GM23248 (cell line): ENCODE measurements around the gene MYH15. TPM values are rescaled to one million over a fixed set of nuclear protein-coding genes. Genes with fewer than 3 reads are reported as not detected.

ENCODE experiments used
- DNase-seq: peaks from one replicate; pipeline ENCODE4 v3.0.0-alpha.2; 2015
- H2AFZ ChIP-seq: fragments of 200-600 bp; sonication (generic); 2 replicates; pipeline ENCODE4 v1.6.1; 2016; ENCODE audit warnings: antibody characterized with exemption
- H3F3A ChIP-seq: fragments of 200-600 bp; sonication (generic); 2 replicates; pipeline ENCODE4 v1.6.1; 2016; ENCODE audit warnings: mild to moderate bottlenecking, antibody characterized with exemption, mixed run types; ENCODE audit not compliant: insufficient read depth
- H3K27ac ChIP-seq: fragments of 200-600 bp; sonication (generic); 2 replicates; pipeline ENCODE4 v1.5.1; 2016; ENCODE audit warnings: mild to moderate bottlenecking
- H3K27me3 ChIP-seq: fragments of 200-600 bp; sonication (generic); replicated peaks from 2 replicates; pipeline ENCODE4 v1.6.1; 2016; ENCODE audit warnings: mild to moderate bottlenecking; ENCODE audit not compliant: insufficient read depth
- H3K36me3 ChIP-seq: fragments of 200-600 bp; sonication (generic); 2 replicates; pipeline ENCODE4 v1.6.1; 2016; ENCODE audit warnings: low read depth, mild to moderate bottlenecking
- H3K4me1 ChIP-seq: fragments of 200-600 bp; sonication (generic); 2 replicates; pipeline ENCODE4 v1.6.1; 2016; ENCODE audit warnings: mild to moderate bottlenecking; ENCODE audit not compliant: insufficient read depth
- H3K4me2 ChIP-seq: fragments of 200-600 bp; sonication (generic); one replicate; pipeline ENCODE4 v1.6.1; 2016; ENCODE audit warnings: mild to moderate bottlenecking; ENCODE audit not compliant: unreplicated experiment
- H3K4me3 ChIP-seq: fragments of 200-600 bp; sonication (generic); 2 replicates; pipeline ENCODE4 v1.5.1; 2016; ENCODE audit warnings: mild to moderate bottlenecking
- H3K79me2 ChIP-seq: fragments of 200-600 bp; sonication (generic); 2 replicates; pipeline ENCODE4 v1.6.1; 2016; ENCODE audit warnings: mild to moderate bottlenecking; ENCODE audit not compliant: insufficient read depth
- H3K9ac ChIP-seq: fragments of 200-600 bp; sonication (generic); 2 replicates; pipeline ENCODE4 v1.6.1; 2016; ENCODE audit warnings: mild to moderate bottlenecking
- H3K9me2 ChIP-seq: fragments of 200-600 bp; sonication (generic); 2 replicates; pipeline ENCODE4 v1.6.1; 2016; ENCODE audit warnings: mixed run types, mild to moderate bottlenecking, moderate library complexity; ENCODE audit not compliant: insufficient read depth
- H3K9me3 ChIP-seq: fragments of 200-600 bp; sonication (generic); one replicate; pipeline ENCODE4 v1.6.1; 2017; ENCODE audit warnings: low read depth
- H4K20me1 ChIP-seq: fragments of 200-600 bp; sonication (generic); 2 replicates; pipeline ENCODE4 v1.6.0; 2016; ENCODE audit not compliant: insufficient read depth
- EZH2 ChIP-seq: fragments of 200-600 bp; sonication (generic); IDR thresholded peaks from 2 replicates; pipeline ENCODE4 v1.6.1; 2018; ENCODE audit warnings: antibody characterized with exemption, mild to moderate bottlenecking; ENCODE audit not compliant: insufficient read depth, poor library complexity, severe bottlenecking
- EZH2phosphoT487 ChIP-seq: fragments of 200-600 bp; sonication (generic); IDR thresholded peaks from 2 replicates; pipeline ENCODE4 v1.6.1; 2018; ENCODE audit warnings: antibody characterized with exemption, moderate library complexity, mild to moderate bottlenecking, low read depth; ENCODE audit not compliant: insufficient read depth
- WGBS, 2 experiments: methylation state at CpG; one replicate each; pipeline ENCODE4 v1.1.6; 2015 to 2017; ENCODE audit warnings: low lambda C conversion rate in 2 of 2, low coverage in 1 of 2; ENCODE audit errors: missing lambda C conversion rate in 2 of 2; 5-methylcytosine and 5-hydroxymethylcytosine counted together
- in situ Hi-C: fragments of 300-500 bp; cut with MboI; formaldehyde crosslinking; loops from 2 replicates; pipeline ENCODE4 v1.15.0; 2020
- polyA plus RNA-seq: library from polyadenylated mRNA; unstranded; fragments of >200 nt; fragmentation: Nextera tagmentation; extraction: Ambion mirVana; gene quantifications from 2 replicates; pipeline ENCODE4 v1.2.1, GENCODE V29; 2016
- total RNA-seq: library from RNA; depleted of rRNA; stranded (reverse); fragments of >200 nt; shearing (Covaris generic); gene quantifications from 2 replicates; pipeline ENCODE4 v1.2.3, GENCODE V29; 2014

Gene MYH15
- total and polyA plus RNA-seq, 2 experiments from 2014 or later: 0.08 to 0.11 TPM

DNA sequence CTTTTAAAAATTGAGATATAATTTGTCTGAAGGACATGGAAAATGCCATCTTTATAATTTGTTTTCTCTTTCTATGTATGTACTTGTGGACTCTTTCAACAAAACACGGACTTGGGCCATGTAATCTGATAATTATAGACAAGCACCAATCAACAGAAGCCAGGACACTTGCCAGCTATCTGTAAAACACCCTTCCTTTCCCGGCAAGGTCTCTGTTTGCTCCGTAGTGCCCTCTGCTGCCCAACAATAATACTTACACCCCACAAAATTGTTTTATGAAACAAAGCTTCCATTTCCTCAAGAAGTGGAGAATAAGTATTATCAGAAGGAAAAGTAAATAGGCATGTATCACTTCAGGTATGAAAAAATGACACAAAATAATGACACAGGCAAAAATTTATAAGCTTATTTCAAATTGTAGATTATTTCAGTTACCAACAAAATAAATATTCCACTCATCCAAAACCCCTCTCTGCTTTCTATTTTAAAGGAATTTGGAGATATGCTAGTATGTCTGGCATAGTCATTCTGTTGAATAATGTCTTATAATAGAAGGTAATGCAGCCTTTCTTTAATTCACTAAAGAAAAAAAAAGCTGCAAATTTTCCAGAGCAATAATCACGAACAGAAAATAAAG, 32.8 kb downstream of the MYH15 start:
- 10 to 15% methylated on average over 4 of the region's 4 CpGs for WGBS, 2 experiments
- no peak overlapping the region for H2AFZ ChIP-seq
- no peaks in the 10 kb centered on the region for H3K9me2 ChIP-seq
- no peak overlapping the region for H3K4me2 ChIP-seq
- peak; percentile 81 for DNase-seq
- no peak overlapping the region for H3K27ac ChIP-seq
- no peaks in the 10 kb centered on the region for H3K36me3 ChIP-seq
- in situ Hi-C loops: loop anchor here (10.0 to 25.0 kb wide), 2 partner anchors 435 to 553 kb away; no protein-coding TSS in a partner anchor
- no peaks in the 10 kb centered on the region for H4K20me1 ChIP-seq
- H3K4me3 ChIP-seq: no peak overlapping the region
- no peaks in the 10 kb centered on the region for H3K27me3 ChIP-seq
- TF ChIP-seq EZH2 (no peak), EZH2phosphoT487 (no peak)
- H3K79me2 ChIP-seq: no peaks in the 10 kb centered on the region
- H3K4me1 ChIP-seq: peaks cover 2% of the 10 kb centered on the region
- no peak overlapping the region for H3K9ac ChIP-seq
- H3F3A ChIP-seq: peaks cover 3% of the 10 kb centered on the region; the same call in 1 of the 2 replicates
- H3K9me3 ChIP-seq: no peaks in the 10 kb centered on the region

DNA sequence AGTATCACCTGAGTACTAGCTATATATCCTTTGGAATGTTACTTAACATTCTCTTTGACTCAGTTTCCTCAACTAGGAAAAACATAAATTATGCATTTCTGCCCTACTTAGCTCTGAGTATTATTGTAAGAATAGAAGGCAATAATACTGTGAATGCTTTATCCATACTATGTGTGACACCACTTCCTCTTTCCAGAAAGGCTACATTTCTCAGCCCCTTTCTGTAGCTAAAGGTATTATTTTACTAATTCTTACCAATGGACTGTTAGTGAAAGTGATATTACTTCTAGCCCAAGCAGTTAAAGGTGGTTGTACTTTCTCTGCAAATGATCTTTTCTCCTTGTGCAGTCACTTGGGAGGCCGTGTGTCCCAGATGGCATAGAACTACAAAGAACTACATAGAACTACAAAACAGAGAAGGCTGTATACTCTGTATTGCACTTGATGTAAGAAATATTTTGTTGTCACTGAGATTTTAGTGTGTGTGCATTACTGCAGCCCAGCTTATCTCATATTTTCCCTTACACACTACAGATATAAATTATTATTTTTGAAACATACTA, 35.1 kb downstream of the MYH15 start:
- 59 to 61% methylated on average over 1 of the region's 1 CpG for WGBS, 2 experiments
- Histone ChIP-seq H3K4me3 (no peak overlapping the region), H3K9me3 (no peaks in the 10 kb centered on the region), H3K27me3 (no peaks in the 10 kb centered on the region), H3K4me1 (peaks cover 19% of the 10 kb centered on the region), H4K20me1 (no peaks in the 10 kb centered on the region), H3K9me2 (no peaks in the 10 kb centered on the region), H3F3A (peaks cover 26% of the 10 kb centered on the region), H3K9ac (no peak overlapping the region), H2AFZ (no peak overlapping the region), H3K36me3 (no peaks in the 10 kb centered on the region), H3K27ac (no peak overlapping the region), H3K4me2 (no peak overlapping the region), H3K79me2 (no peaks in the 10 kb centered on the region)
- TF ChIP-seq EZH2phosphoT487 (no peak), EZH2 (no peak)
- DNase-seq: no peak
- in situ Hi-C loops: loop anchor here (10.0 to 25.0 kb wide), 2 partner anchors 437 to 550 kb away; no protein-coding TSS in a partner anchor

DNA sequence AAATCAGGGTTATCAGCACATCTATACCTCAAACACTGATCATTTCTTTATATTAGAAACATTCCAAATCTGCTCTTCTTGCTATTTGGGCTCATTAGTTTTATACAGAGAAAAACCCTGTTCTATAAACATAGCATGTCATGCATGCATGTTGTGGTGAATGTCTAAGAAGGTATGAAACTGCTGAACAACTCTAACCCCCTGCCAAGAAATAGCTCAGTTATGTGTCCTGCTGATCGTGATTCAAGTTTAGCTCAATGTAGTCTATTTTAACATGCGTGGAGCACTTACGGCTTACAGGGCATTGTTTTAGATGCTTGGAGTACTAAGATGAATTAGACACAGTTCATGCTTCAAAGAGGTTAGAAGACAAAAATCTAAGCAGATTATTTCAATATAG, 35.8 kb downstream of the MYH15 start:
- Histone ChIP-seq H3K36me3 (no peaks in the 10 kb centered on the region), H3F3A (peaks cover 26% of the 10 kb centered on the region), H3K9me3 (no peaks in the 10 kb centered on the region), H4K20me1 (no peaks in the 10 kb centered on the region), H3K9ac (no peak overlapping the region), H3K4me3 (no peak overlapping the region), H3K9me2 (no peaks in the 10 kb centered on the region), H2AFZ (no peak overlapping the region), H3K27ac (no peak overlapping the region), H3K4me2 (no peak overlapping the region), H3K4me1 (peaks cover 19% of the 10 kb centered on the region), H3K27me3 (no peaks in the 10 kb centered on the region), H3K79me2 (no peaks in the 10 kb centered on the region)
- TF ChIP-seq EZH2 (no peak), EZH2phosphoT487 (no peak)
- DNase-seq: no peak
- 95 to 97% methylated on average over 3 of the region's 3 CpGs for WGBS, 2 experiments
- in situ Hi-C loops: loop anchor here (10.0 kb wide), 1 partner anchor 550 kb away; no protein-coding TSS in a partner anchor

- Histone ChIP-seq H3K79me2 (no peaks in the 10 kb centered on the region), H3K9ac (no peak overlapping the region), H3K9me2 (no peaks in the 10 kb centered on the region), H3K4me3 (no peak overlapping the region), H3K4me1 (peaks cover 19% of the 10 kb centered on the region), H4K20me1 (no peaks in the 10 kb centered on the region), H3F3A (peaks cover 26% of the 10 kb centered on the region), H3K27ac (no peak overlapping the region), H3K9me3 (no peaks in the 10 kb centered on the region), H3K4me2 (no peak overlapping the region), H2AFZ (no peak overlapping the region), H3K36me3 (no peaks in the 10 kb centered on the region), H3K27me3 (no peaks in the 10 kb centered on the region)
- TF ChIP-seq EZH2phosphoT487 (no peak), EZH2 (no peak)
- DNase-seq: no peak
- in situ Hi-C loops: loop anchor here (10.0 kb wide), 1 partner anchor 549 kb away; no protein-coding TSS in a partner anchor
Observed at GRCh38 chr3:108473711-108474110, 36.7 kb downstream of the MYH15 start.
